NCI-H1417 (cell line): ENCODE measurements around the gene IQCM.

Experiments used
- DNase-seq, 3 experiments: peaks; one replicate each; lab custom pipeline; 2025; lab: John Stamatoyannopoulos, UW

Gene IQCM

GRCh38 chr4:149466446-149466845, 349.2 kb downstream of the IQCM start:
- DNase-seq = no peak

DNA sequence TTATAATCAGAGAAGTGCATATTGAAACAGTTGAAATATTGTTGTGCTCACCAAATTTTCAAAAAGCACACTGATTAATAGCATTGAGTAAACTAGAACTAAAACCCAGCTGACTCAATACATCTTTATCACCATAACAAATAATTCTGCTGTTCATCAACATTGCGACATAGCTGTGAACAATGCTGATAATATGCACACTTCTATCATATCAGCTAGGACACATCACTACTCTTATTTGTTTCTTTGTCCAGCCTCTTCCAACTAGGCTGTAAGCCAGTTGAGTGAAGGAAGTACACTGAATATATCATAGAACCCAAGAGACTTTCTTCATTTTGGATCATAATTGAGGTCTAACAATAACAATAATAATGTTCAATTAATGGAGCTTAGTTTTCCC, 349.7 kb downstream of the IQCM start:
- no peak for DNase-seq

GRCh38 chr4:149443537-149443936, 372.1 kb downstream of the IQCM start:
- DNase-seq = no peak

DNA sequence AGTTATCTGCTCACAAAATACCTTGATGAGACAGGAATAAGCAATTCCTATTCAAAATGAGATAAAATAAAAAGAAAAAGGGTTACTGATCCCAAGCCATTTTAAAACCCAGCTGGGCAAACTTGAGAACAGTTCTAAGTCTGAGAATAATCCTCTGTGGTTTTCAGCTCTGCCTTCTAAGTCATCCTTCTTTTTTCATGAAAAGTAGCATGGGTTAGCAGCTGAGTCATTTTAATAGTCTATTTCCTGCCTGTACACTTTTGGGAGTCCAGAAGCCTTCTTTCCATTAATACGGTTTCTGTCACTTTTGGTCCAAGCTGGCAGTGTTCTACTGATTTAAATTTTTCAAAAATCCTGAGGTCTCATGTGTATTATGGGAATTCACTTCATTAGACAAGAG, 374.3 kb downstream of the IQCM start:
- DNase-seq = no peak

DNA sequence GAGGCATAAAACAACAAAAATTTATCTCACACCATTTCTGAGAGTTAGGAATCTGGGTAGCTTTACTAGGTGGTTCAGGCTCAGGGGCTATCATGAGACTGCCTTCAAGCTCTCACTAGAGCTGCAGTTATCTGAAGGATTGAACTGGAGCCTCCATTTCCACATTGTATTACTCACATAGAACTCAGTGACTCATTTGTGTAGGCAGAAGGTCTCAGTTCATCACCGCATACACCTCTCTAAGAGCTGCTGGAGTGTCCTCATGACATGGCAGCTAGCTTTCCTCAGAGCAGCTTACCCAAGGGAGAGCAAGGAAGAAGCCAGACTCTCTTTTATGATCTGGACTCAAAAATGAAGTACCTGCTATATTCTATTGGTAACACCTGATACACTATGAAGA, 389.2 kb downstream of the IQCM start:
- DNase-seq = no peak

DNA sequence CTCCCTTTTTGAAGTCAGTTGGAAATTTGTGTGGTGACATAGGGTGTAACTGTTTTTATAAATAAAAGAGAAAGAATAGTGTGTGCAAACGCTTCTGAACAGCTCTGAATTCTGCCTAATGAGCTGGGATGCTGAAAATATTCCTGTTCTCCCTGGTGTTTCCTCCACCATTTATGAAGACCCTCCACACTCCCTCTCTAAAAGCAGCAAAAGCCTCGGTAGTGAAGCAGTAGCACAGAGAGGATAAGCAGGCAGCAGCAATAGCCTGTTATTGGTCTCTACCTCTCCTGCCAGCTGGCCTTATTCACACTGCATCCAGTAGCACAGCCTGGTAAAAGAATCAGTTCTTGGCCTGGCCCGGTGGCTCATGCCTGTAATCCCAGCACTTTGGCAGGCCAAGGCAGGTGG, 406.1 kb downstream of the IQCM start:
- DNase-seq = no peak

DNA sequence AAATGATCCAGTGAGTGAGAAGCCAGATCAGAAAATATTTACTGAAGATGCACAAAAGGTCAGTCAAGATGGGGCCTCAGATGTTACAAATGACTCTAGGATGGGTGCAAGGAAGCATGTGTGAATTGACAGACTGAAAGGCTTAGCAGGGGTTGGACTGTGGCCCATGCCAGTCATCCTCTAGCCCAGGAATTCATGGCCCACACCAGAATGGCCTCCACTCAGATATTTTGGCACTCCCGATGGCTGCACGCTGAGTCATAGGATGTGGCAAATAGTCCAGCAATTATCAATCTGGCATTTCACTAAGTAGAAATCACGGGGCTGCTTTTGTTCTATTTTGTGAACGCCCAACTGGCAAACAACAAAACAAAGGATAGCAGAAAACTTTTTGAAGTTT, 406.5 kb downstream of the IQCM start:
- no peak for DNase-seq

- no peak for DNase-seq
These were observed 411.5 kb downstream of the IQCM start for GRCh38 chr4:149404143-149404542.

DNA sequence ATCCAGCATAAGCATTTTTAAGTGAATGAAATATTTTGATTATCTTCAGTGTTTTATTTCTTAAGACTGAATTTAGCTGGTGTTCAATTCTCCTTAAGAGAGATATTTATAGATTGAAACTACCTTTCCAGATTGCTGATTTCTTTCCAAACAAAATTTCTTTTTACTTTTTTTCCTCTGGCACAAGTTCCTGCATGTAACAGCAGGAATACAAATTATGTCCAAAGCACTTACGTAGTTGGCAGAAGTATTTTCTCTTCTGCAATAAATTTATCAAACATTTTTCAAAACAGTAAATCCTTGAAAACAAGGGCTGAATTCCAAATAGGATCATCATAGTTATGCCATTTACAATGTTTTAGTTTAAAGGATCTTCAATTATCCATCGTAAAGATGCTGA, 412.6 kb downstream of the IQCM start:
- DNase-seq = no peak

- no peak for DNase-seq
These were observed 416.6 kb downstream of the IQCM start for GRCh38 chr4:149398993-149399392.

GRCh38 chr4:149370785-149371420, 444.7 kb downstream of the IQCM start:
- DNase-seq = peak; percentile 3 to 64 (median 4)

DNA sequence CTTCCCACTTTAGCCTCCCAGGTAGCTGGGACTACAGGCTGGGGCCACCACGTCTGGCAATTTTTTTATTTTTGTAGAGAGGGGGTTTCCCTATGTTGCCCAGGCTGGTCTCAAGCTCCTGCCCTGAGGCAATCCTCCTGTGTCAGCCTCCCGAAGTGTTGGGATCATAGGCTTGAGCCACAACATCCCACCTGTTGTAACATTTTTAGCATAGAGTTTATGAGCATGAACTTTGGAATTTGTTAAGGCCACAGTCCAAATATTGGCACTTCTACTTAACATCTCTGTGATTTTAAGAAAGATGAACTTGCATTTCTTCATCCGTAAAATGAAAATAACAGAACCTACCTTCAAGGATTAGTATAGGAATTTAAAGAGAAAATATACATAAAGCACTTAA, 445.6 kb downstream of the IQCM start:
- no peak for DNase-seq

DNA sequence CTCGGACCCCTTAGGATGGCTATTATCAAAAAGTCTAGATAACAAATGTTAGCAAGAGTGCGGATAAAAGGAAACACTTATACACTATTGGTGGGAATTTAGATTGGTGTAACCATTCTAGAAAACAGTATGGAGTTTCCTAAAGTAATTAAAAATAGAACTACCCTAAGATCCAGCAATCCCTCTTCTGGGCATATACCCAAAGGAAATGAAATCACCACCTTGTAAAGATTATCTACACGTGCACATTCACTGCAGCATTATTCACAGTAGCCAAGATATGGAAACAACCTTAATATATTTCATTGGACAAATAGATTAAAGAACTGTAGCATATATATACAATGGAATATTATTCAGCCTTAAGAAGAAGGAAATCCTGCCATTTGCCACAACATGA, 462.4 kb downstream of the IQCM start:
- DNase-seq = no peak

- peak in 1 of 3 experiments; percentile 42 for DNase-seq
These were observed 466.1 kb downstream of the IQCM start for GRCh38 chr4:149349541-149349940.

DNA sequence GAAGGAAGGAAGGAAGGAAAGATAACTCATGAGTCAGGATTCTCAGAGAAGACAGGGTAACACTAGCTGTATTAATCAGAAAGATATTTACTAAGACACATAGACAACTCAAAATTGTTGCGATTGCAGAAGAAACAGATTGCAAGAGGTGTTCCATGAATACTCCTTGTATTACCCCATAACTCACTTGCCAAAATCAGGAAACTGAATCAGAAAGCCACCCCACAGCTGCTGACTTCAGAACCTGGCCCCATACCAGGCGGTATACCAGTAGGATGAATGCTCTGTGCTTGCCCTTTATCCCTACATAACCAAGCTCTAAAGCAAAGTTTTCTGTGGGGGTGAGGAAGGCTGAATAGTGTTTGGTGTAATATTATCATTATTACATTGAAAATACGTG, 468.5 kb downstream of the IQCM start:
- no peak for DNase-seq

GRCh38 chr4:149345424-149345823, 470.2 kb downstream of the IQCM start:
- DNase-seq = no peak

DNA sequence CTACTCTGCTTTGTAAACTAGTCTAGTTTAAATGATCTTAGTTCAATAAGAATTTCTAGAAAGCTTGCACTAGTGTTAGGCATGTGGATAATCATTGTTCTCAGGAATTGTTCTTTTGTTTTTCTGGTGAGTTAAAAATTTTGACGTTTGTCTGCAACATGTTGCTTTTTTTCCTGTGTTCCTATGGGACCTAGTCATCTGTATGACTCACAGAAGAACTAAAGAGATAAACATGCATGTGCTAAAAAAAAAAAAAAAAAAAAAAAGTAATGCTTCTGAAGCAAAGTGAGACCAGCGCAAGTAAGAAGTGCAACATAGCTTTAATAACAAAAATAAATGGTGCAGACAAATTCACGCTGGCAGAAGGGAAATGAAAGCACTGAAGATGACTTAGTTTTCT, 471.2 kb downstream of the IQCM start:
- no peak for DNase-seq

DNA sequence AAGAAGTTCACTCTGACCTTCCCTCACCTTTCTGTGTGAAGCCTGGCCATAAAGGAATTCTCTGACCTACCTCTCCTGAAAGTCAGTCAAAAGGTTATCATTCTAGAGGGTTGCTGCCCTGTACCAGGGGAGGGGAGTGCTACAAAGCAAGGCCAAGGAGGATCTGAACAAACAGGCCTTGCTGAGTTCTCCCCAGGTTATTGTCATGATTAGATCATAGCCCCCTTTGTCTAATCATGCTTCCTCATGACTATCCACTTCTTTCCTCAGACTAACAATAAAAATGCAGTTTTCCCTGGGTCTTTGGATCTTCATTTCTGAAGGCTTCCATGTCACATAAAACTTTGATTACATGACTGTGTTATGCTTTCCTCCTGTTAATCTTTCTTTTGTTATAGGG, 472.0 kb downstream of the IQCM start:
- no peak for DNase-seq

DNA sequence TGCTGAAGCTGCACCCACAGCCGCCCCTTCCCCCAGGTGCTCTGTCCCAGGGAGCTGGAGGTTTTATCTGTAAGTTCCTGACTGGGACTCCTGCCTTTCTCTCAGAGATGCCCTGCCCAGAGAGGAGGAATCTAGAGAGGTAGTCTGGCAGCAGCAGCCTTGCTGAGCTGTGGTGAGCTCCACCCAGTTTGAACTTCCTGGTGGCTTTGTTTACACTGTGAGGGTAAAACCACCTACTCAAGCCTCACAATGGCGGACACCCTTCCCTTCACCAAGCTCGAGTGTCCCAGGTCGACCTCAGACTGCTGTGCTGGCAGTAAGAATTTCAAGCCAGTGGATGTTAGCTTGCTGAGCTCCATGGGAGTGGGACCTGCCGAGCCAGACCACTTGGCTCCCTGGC, 474.5 kb downstream of the IQCM start:
- DNase-seq = peak in 1 of 3 experiments; percentile 12

- DNase-seq = no peak
These were observed 487.5 kb downstream of the IQCM start for GRCh38 chr4:149328161-149328560.

- DNase-seq = no peak
These were observed 493.4 kb downstream of the IQCM start for GRCh38 chr4:149322203-149322602.

DNA sequence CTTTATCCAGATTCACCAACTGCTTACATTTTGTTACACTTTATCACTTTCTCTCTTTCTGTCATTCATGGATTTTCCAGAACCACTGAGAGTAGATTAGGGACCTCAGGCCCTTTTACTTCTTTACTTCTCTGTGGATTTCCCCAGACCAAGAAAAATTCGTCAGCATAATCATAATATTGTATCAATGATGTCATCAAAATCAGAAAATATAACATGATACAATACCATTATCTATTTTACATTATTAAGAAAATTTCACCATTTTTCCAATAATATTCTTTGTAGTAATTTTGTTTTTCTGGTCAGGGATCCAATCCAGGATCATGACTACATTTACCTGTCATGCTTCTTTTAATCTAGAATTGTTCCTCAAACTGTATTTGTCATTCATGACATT, 494.2 kb downstream of the IQCM start:
- no peak for DNase-seq

DNA sequence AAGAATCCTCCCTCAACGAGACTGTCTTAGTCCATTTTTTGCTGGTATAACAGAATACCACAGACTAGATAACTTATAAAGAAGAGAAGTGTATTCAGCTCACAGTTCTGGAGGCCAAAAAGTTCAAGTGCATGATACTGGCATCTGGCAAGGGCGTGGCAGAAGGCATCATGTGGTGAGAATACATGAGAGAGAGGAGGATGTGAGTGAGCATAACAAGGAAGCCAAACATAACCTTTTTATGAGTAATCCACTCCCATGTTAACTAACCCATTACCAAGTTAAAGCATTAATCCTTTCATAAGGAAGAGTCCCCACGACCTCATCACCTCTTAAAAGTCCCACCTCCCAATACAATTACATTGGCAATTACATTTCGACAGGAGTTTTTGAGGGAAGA, 504.6 kb downstream of the IQCM start:
- no peak for DNase-seq

DNA sequence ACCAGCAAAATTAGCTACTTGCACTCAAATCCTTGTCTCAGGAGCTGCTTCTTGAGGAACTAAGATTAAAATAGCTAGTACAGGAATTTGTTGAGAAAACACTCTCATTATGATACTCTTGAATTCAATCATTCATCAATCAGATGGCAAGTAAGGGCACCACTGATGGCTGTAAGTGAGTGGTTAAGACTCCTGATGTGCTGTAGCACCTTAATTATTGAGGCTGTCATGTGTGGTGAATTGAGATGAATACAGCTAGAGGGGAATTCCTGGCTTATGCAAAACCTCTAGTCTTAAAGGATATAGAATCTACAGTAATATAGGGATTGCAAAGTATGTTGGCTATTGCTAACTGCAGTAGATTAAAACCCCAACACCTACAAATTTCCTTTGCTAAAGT, 509.1 kb downstream of the IQCM start:
- no peak for DNase-seq
